Measurements from ENCODE around the gene STX4.

STX4 gene, protein sequence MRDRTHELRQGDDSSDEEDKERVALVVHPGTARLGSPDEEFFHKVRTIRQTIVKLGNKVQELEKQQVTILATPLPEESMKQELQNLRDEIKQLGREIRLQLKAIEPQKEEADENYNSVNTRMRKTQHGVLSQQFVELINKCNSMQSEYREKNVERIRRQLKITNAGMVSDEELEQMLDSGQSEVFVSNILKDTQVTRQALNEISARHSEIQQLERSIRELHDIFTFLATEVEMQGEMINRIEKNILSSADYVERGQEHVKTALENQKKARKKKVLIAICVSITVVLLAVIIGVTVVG

GRCh38 chr16:31032736-31033708 lies at the start of gene STX4:
Gene STX4 (plus strand): TSS chr16:31033558. CDS start chr16:31033806, 248 bp downstream.
- DNase-seq (ENCODE audit: low read depth, low spot score): peak; percentile 98

- DNase-seq (ENCODE audit: low read depth, low spot score): no peak
Measured at GRCh38 chr16:30983898-30984610, 49.3 kb upstream of the STX4 start.

- DNase-seq (ENCODE audit: low read depth, low spot score): peak; percentile 62
Measured at GRCh38 chr16:30984669-30985400, 48.5 kb upstream of the STX4 start, which contains the start of gene HSD3B7. Gene HSD3B7 (plus strand): TSS chr16:30985207. CDS start chr16:30985659, 452 bp downstream.

- DNase-seq (ENCODE audit: low read depth, low spot score): no peak
Measured at GRCh38 chr16:30985401-30986128, 47.8 kb upstream of the STX4 start.

GRCh38 chr16:30986129-30986991 lies 47.0 kb upstream of the STX4 start:
- DNase-seq (ENCODE audit: low read depth, low spot score): no peak

- no peak for DNase-seq (ENCODE audit: low read depth, low spot score)
Measured at GRCh38 chr16:30987581-30988190, 45.7 kb upstream of the STX4 start.

DNA sequence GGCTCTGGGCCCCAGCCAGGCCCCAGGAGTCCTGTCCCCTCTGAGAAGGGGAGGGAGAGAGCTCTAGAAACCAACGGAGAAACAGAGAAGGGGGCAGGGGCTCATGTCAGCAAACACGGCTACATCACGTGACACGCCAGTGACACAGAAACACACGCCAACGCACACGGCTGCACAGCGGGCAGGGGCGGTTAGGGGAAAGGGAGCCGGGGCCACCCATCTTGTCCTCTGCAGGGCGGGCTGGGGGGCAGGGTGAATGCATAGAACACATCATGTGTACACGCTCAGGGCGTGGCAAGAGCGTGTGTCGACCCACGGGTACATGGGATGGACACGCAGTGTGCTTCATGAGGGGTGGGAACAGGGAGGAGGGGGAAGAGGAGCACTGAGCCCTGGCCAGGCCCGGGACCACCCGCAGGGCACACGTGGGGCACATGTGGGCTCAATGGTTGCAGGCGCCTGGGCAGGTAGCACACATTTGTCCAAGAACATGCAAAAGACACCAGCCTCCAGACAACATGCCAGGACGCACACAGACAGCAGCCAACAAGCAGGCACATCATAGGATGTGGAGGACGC lies 43.8 kb upstream of the STX4 start:
- no peak for DNase-seq (ENCODE audit: low read depth, low spot score)

DNA sequence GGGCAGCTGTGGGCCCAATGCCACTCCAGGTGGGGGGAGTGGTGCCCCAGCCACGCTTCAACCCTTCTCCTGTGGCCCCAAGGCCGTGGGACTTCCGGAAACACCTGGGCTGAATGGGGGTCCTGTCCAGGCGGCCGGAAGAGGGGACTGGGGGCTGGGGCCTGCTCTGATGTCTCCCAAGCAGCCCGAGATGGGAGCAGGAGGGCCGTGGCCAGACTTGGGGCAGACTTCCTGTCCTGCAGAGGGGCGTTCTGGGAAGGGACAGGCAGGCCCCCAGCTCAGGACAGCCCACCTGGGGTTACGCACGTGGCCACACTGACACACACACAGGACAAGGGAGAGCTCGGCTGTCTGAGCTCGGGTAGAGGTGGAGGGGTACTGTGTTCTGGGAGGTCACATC lies 43.3 kb upstream of the STX4 start:
- DNase-seq (ENCODE audit: low read depth, low spot score): no peak

GRCh38 chr16:30991052-30991451 lies 42.3 kb upstream of the STX4 start:
- no peak for DNase-seq (ENCODE audit: low read depth, low spot score)

DNA sequence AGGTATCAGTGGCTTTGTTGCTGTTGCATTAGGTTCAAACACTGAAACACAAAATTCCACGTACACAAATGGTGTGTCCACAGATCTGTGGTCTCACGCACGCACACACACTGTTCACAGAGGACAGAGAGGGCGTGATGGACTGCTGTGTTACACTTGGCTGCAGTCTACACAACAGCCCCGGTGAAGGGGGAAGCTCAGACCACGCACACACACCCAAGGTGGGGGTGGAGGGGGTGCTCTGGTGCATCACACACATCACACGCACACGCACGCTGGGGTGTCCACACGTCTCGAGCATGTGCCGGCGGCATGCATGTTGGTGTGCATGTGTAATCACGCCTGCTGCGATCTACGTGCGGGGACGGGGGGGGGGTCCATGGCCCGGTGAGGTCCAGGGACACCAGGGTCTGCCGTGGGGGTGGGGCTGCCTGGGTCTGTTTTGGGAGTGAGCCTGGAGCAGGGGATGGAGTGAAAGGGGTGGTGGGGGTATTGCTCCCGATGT lies 41.0 kb upstream of the STX4 start:
- no peak for DNase-seq (ENCODE audit: low read depth, low spot score)

DNA sequence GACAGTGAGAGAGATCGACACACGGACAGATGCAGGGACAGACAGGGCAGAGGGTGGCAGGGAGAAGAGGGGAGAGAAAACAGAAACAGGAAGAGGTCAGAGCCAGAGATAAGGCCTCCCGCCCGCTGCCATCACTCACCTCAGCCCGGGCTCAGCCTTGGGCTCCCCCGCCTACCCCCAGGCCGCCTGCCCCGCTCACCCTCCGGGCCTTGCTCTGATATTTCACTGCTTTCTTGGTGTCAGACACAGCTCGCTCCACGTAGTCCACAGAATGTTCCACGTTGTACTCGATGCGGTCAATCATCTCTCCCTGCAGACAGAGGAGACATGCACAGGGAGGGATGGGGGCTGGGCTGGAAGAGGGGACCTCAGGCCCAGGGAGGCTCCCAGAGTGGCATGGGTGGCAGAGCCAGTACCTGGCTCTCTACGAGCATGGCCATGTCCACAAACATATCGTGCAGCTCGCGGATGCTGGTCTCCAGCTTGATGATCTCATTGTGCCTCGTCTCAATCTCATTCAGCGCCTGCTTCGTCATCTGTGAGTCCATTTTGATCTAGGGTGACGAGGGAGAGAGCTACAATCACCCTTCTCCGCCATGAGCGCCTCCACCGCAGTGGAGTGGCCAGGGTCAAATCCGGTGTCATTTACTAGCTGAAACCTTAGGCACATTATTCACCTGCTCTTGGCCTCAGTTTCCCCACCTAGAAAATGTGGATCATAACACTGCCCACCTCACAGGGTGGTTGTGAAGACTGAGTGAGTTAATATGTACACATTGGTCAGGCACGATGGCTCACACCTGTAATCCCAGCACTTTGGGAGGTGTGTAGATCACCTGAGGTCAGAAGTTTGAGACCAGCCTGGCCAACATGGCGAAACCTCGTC lies 40.2 kb upstream of the STX4 start:
- no peak for DNase-seq (ENCODE audit: low read depth, low spot score)

GRCh38 chr16:30995927-30996323 lies 37.4 kb upstream of the STX4 start:
- no peak for DNase-seq (ENCODE audit: low read depth, low spot score)

- DNase-seq (ENCODE audit: low read depth, low spot score): no peak
Measured at GRCh38 chr16:30996324-30996984, 36.9 kb upstream of the STX4 start.

DNA sequence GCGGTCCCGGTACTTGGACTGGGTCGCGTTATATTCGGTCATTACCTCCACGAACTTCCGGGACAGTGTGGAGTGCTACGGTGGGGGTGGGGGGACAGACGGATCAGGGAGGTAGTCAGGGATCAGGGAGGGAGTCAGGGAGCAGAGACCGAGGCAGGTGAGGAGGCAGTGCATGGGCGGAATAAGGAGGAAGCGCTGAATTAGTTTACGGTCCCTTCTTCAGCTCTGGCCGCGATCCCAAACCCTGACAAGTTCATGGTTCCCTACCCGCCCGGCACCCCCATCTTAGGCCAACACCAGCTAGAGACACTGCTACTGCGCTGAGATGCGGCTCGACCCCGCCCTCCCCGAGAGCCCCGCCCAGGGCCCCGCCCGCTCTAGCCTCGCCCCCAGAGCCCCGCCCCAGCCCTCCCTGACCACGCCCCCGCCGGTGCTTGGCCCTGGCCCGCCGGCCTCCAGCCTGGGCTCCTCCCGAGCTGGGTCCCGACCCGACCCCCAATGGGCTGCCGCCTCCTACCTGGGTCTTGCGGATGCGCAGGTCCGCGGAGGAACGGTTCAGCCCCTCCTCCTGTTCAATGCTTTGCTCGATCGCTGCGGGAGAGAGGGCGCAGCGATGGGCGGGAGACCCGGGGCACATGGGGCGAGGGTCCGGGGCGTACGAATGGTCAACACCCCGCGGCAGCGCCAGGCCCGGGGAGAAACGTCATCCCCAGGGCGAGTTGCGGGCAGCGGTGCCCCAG lies 36.2 kb upstream of the STX4 start:
- DNase-seq (ENCODE audit: low read depth, low spot score): peak; percentile 49

DNA sequence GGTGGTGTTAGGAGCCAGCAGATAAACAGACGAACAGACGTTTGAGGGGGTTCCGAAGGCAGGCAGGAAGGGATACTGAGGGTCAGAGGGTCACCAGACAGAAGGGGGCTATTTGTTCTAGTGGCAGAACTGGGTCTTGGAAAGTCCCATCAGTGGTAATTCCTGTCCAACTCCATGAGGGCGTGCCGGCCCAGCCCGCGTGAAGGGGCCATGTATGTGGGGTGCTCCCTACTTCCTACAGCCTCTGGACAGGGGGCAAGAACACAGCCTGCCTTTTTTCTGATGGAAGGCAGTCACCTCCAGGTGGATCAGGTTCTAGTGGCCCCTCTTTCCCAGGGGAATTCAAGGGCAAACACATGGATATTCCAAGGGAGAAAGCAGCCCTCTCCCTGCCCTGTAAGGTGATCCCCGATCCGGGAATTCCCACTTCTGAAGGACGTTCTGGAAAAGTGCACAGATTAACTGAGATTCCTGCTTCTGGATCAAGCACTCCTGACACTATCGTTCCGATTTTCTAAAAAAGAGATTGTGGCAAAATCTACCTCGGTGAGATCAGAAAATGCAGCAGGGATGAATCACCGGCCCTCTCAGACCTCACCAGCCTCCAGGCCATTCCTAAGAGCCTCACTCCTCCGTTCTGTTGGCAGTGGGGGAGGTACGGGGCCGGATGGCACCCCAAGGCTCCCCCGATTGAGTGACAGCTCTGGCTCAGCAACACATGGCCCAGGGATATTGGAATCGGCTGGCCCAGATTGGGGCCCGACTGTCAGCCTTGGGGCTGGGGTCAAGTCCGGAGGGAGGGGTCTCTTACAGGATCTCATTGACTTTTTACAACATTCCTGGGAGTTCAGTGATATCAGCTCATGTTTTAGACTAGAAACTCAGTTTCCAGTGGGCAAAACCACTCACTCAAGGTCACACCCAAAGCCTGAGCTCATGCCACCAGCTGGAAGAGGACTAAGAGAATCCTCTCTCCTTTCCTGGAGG lies 35.3 kb upstream of the STX4 start:
- no peak for DNase-seq (ENCODE audit: low read depth, low spot score)
